Endometrium (tissue), 2 donors: ENCODE results near the gene GALNT9.
"Not testable (repeated sequence)": the region's sequence is repeated elsewhere in the genome, so short reads cannot be mapped to it uniquely, and the experiment has no call there.

Source experiments
- FAIRE-seq: peaks from 2 replicates; lab custom pipeline; 2012; peaks lifted over from hg19 to GRCh38; lab: Jason Lieb, UNC
- donor health status: control.
- donor health status: control.

Gene GALNT9

GRCh38 chr12:132263451-132264049, 65.8 kb downstream of the GALNT9 start:
- no peak for FAIRE-seq

DNA sequence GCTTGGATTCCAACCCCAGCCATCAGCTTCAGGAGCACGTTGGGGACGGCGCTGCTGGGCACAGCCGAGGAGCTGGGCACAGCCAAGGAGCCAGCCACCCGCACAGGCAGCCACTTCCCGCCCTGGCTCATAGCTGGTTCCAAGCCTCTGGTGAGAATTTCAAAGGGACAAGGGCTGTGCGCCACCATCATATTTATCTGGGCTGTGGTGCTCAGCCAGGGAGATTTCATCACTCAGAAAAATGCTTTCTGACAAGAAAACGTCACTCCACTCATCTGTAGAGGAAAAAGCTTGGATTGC, 66.4 kb downstream of the GALNT9 start:
- no peak for FAIRE-seq

GRCh38 chr12:132262256-132263060, 66.9 kb downstream of the GALNT9 start:
- no peak for FAIRE-seq

DNA sequence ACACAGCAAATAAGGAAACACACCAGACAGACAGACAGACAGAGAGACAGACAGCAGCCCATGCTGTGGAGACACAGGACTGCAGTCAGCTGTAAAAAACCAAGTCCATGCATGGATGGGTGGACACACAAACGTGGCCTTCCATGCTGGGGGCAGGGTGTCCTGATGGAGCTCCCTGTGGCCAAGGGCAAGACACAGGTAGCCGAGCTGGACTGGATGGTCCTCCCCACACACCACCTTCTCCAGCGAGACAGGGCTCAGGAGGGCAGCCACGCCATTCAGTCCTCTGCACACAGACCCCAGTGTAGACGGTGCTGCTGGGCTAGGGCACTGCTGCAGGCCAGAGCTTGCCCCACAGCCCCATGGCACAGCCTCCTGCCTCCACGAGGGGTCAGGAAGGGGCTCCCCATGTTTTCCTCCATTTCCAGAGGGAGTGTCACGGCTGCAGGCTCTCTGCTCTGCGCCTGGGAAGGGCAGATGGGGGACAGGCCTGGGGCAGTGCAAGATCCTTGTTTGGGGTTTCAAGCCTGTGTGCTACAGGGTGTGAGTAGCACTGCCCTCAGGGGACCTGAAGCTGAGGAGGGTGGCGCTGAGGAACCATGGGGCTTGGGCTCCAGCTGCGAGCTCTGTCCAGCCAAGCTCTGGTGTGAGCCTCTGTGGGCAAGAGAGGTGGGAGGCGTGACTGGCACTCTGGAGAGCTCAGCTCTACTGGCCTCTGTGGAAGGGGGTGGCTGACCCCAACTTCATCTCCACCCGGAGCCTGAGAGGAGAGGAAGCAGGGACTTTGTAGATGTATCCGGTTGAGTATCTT, 67.9 kb downstream of the GALNT9 start:
- no peak for FAIRE-seq

DNA sequence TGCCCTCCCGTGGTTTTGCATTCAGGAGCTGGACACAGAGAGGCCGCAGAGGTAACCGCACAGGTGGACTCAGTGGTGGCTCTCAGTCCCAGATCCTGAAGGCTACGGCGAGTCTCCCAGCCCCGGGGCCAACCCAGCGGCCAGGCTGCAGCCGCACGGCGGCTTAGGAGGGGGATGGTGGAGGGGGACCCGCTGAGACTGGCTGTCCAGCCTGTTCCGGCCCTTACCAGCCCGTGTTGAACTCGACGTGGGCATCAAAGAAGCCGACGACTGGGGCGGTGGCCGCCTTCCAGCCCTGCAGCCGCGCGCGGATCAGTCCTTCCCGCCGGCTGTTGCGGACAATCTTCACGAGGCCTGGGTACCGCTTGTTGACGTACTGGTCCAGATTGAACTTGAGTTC, 68.7 kb downstream of the GALNT9 start:
- no peak for FAIRE-seq

DNA sequence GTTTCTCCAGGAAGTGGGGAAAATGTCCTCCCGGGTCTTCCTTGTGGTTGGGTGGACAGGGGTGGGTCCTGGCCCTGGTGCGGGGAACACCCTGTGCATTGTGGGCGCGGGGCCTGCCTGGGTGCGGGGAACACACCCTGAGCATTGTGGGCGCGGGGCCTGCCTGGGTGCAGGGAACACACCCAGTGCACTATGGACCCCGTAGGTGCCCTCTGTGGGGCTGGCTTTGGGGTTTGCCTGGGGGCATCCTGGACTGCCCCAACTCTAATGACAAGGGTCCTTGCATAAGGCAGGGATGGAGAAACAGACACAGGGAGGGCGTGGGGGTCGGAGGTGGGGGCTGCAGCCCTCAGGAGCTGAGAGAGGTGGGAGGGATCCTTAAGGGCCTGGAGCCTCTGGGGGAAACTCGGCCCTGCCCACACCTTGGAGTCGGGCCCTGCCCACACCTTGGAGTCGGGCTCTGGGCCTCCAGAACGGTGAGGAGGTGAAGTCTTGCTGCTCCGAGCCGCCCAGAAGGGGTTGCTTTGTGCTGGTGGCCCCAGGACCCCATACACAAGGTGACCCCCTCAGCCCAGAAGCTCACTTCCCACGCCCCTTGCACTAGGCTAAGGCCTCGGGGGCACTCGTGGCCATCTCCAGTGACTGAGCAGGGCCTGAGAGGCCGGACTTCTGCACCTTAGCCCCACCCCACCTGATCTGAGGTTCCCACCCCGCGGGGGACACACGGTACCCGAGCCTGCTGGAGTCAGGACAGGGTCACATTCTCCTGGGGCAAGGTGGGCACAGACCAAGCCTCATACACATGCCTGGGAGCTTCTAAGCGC, 69.3 kb downstream of the GALNT9 start:
- no peak for FAIRE-seq

GRCh38 chr12:132259364-132259871, 70.0 kb downstream of the GALNT9 start:
- FAIRE-seq, result no peak

- no peak for FAIRE-seq
Measured at GRCh38 chr12:132258543-132258942, 70.8 kb downstream of the GALNT9 start.

DNA sequence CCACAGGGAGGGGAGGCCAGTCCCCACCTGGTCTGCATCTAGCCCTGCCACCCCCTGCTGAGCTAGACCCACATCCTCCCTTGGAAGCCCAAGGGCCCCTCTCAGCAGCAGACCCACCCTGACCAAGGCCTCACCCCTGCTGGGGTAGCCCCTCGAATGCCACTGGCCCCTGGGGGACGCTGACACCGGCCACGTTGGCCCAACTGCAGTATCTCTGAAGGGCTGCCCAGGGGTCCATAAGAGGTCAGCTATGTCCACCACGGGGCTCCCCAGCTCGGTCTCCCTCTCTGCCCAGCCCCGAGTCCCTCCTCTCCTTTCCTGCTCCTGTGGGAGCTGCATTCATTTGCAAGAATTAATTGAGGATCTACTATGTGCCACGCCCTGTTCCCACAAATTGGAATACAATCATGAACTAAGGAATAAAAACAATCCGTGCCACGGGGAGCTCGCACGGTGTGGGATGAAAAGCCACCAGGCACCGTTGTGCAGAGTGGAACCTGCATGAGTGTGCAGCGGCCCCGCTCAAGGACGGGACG, 71.4 kb downstream of the GALNT9 start:
- FAIRE-seq, result no peak

GRCh38 chr12:132257206-132257954, 72.0 kb downstream of the GALNT9 start:
- FAIRE-seq, result no peak

DNA sequence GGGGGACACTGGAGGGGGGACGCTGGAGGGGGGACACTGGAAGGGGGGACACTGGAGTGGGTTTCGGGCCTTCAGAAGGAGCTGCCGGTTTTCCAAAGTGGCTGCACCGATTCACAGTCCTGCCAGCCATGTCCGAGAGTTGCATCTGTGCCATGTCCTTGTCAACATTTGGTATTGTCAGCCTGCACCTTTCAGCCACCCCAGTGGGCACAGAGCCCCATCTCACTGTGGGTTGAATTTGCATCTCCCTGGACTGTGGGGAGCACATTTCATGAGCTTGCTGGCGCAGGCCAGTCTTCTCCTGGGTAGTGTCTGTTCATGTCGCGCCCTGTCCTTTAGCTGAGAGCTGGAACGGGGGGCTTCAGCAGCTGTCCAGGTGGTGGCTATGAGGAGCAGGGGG, 72.7 kb downstream of the GALNT9 start:
- no peak for FAIRE-seq

DNA sequence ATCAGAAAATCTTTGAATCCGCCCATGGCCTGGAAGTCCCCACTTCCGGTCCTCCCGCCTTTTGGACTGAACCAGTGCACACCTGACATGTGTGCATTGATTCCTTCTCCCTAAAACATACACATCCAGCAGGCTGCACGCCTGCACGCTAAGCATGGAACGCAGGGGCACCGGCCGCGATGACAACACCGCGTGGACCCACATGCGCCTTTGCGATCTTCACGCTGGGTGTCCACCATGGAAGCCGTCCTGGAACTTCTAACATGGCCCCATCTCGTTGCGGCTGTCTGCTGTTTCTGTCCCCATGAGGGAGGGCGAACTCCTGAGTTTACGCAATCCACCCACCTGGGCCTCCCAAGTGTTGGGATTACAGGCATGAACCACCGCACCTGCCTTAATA, 73.7 kb downstream of the GALNT9 start:
- no peak for FAIRE-seq

GRCh38 chr12:132253698-132254480, 75.5 kb downstream of the GALNT9 start:
- FAIRE-seq, result no peak

DNA sequence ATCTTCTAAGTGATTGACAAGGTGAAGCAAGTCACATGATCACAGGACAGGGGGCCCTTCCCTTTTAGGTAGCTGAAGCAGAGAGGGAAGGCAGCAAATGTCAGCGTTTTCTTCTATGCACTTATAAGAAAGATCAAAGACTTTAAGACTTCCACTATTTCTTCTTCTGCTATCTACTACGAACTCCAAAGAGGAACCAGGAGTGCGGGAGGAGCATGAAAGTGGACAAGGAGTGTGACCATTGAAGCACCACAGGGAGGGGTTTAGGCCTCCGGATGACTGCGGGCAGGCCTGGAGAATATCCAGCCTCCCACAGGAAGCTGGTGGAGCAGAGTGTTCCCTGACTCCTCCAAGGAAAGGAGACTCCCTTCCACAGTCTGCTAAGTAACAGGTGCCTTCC, 76.4 kb downstream of the GALNT9 start:
- not testable (repeated sequence) for FAIRE-seq

- no peak for FAIRE-seq
Measured at GRCh38 chr12:132251741-132252490, 77.5 kb downstream of the GALNT9 start.

GRCh38 chr12:132251310-132251709, 78.1 kb downstream of the GALNT9 start:
- no peak for FAIRE-seq

- FAIRE-seq, result no peak
Measured at GRCh38 chr12:132250707-132251106, 78.7 kb downstream of the GALNT9 start.

DNA sequence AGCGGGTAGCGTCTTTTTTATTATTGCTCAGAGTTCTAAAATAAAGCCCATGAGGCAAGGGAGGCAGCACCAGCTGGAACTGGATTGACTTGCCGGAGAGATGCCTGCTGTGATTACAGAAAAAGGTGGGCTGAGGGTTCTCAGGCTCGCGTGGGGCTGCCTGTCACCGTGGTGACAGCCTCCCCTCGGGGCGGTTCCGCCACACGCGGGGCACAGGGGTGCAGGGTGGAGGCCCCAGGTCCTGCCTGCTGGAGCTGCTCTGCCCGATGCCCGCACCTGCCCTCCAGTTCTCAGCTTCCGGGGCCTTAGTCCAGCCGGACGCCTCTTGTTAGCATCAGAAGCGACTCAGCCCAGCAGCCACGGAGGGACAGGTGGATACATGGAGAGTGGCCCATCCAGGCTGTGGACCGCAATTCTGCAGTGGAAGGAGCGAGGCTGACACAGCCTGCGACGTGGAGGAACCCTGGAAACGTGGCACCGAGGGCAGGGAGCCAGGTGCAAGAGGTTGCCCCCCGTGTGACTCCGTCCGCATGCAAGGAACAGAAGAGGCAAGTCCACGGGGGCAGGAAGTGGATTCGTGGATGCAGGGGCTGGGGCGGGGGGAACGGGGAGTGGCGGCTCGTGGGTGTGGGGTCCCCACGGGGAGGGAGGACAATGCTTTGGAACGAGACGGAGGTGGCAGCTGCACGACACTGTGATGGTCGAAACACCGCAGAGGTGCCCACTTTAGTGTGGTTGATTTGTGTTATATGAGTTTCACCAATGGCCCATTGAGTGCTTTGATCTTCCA, 79.5 kb downstream of the GALNT9 start:
- no peak for FAIRE-seq
